GM03348 (cell line): ENCODE measurements around the gene ERI2.
A peak's percentile ranks its signal among the peaks of the same experiment; 100 is the strongest.

Source experiments
- DNase-seq: peaks from one replicate; pipeline ENCODE4 v3.0.0; 2012; ENCODE audit warnings: low spot score

ERI2 gene

GRCh38 chr16:20806168-20807050 is at the start of gene ERI2, which contains the start of gene REXO5:
TSS of gene ERI2 (minus strand) at chr16:20806472. CDS start at chr16:20806430, 42 bp downstream.
TSS of gene REXO5 (plus strand) at chr16:20806527. CDS start at chr16:20806954, 427 bp downstream.
- DNase-seq, result peak; percentile 95

GRCh38 chr16:20854963-20855362 is 48.7 kb upstream of the ERI2 start:
- DNase-seq, result no peak

- no peak for DNase-seq
Measured at GRCh38 chr16:20853981-20854620, 47.8 kb upstream of the ERI2 start.

- DNase-seq, result no peak
Measured at GRCh38 chr16:20853143-20853542, 46.9 kb upstream of the ERI2 start.

GRCh38 chr16:20851601-20852000 is 45.3 kb upstream of the ERI2 start:
- peak; percentile 85 for DNase-seq

GRCh38 chr16:20850981-20851380 is 44.7 kb upstream of the ERI2 start:
- DNase-seq, result no peak

- DNase-seq, result peak; percentile 64
Measured at GRCh38 chr16:20849589-20850390, 43.5 kb upstream of the ERI2 start.

- no peak for DNase-seq
Measured at GRCh38 chr16:20847550-20847949, 41.3 kb upstream of the ERI2 start.

GRCh38 chr16:20846551-20846950 is 40.3 kb upstream of the ERI2 start:
- DNase-seq, result no peak

GRCh38 chr16:20846030-20846429 is 39.8 kb upstream of the ERI2 start:
- DNase-seq, result no peak

GRCh38 chr16:20844588-20844987 is 38.3 kb upstream of the ERI2 start:
- no peak for DNase-seq

- DNase-seq, result no peak
Measured at GRCh38 chr16:20844054-20844453, 37.8 kb upstream of the ERI2 start.

- DNase-seq, result no peak
Measured at GRCh38 chr16:20839504-20839903, 33.2 kb upstream of the ERI2 start.

GRCh38 chr16:20838240-20838639 is 32.0 kb upstream of the ERI2 start:
- no peak for DNase-seq

- DNase-seq, result no peak
Measured at GRCh38 chr16:20833086-20833485, 26.8 kb upstream of the ERI2 start.

GRCh38 chr16:20830372-20830771 is 24.1 kb upstream of the ERI2 start:
- DNase-seq, result no peak

- no peak for DNase-seq
Measured at GRCh38 chr16:20829536-20829935, 23.3 kb upstream of the ERI2 start.

GRCh38 chr16:20826039-20826566 is 19.8 kb upstream of the ERI2 start:
- DNase-seq, result no peak

GRCh38 chr16:20822521-20823325 is 16.5 kb upstream of the ERI2 start:
- DNase-seq, result no peak

GRCh38 chr16:20821682-20822081 is 15.4 kb upstream of the ERI2 start:
- no peak for DNase-seq

GRCh38 chr16:20818929-20819585 is 12.8 kb upstream of the ERI2 start:
- DNase-seq, result no peak
